ENCODE data around the gene SASH1.
"Not testable (repeated sequence)": the region's sequence is repeated elsewhere in the genome, so short reads cannot be mapped to it uniquely, and the experiment has no call there.

Gene SASH1

GRCh38 chr6:148328876-148329555 is 13.6 kb upstream of the SASH1 start:
- DNase-seq (ENCODE audit: low read depth in 4 of 4, low spot score in 1 of 4) = no peak

GRCh38 chr6:148329596-148330381 is 12.8 kb upstream of the SASH1 start:
- no peak for DNase-seq (ENCODE audit: low read depth in 4 of 4, low spot score in 1 of 4)

GRCh38 chr6:148332088-148332487 is 10.6 kb upstream of the SASH1 start:
- no peak for DNase-seq (ENCODE audit: low read depth in 4 of 4, low spot score in 1 of 4)

- no peak for DNase-seq (ENCODE audit: low read depth in 4 of 4, low spot score in 1 of 4)
Measured at GRCh38 chr6:148336901-148337300, 5.7 kb upstream of the SASH1 start.

- DNase-seq (ENCODE audit: low read depth in 4 of 4, low spot score in 1 of 4) = no peak
Measured at GRCh38 chr6:148339766-148340165, 2.9 kb upstream of the SASH1 start.

GRCh38 chr6:148340586-148341297 is 1.9 kb upstream of the SASH1 start:
- no peak for DNase-seq (ENCODE audit: low read depth in 4 of 4, low spot score in 1 of 4)

GRCh38 chr6:148342100-148342349 is 613 bp upstream of the SASH1 start:
- DNase-seq (ENCODE audit: low read depth in 4 of 4, low spot score in 1 of 4) = no peak

- DNase-seq (ENCODE audit: low read depth in 4 of 4, low spot score in 1 of 4) = no peak
Measured at GRCh38 chr6:148343047-148343782, 577 bp downstream of the SASH1 start.

GRCh38 chr6:148345176-148345575 is 2.5 kb downstream of the SASH1 start:
- DNase-seq (ENCODE audit: low read depth in 4 of 4, low spot score in 1 of 4) = no peak

GRCh38 chr6:148345578-148345977 is 2.9 kb downstream of the SASH1 start:
- no peak for DNase-seq (ENCODE audit: low read depth in 4 of 4, low spot score in 1 of 4)

GRCh38 chr6:148346681-148347440 is 4.2 kb downstream of the SASH1 start:
- no peak for DNase-seq (ENCODE audit: low read depth in 4 of 4, low spot score in 1 of 4)

- no peak for DNase-seq (ENCODE audit: low read depth in 4 of 4, low spot score in 1 of 4)
Measured at GRCh38 chr6:148347441-148348054, 4.9 kb downstream of the SASH1 start.

GRCh38 chr6:148348335-148348734 is 5.7 kb downstream of the SASH1 start:
- no peak for DNase-seq (ENCODE audit: low read depth in 4 of 4, low spot score in 1 of 4)

- DNase-seq (ENCODE audit: low read depth in 4 of 4, low spot score in 1 of 4) = no peak
Measured at GRCh38 chr6:148348778-148349177, 6.1 kb downstream of the SASH1 start.

- no peak for DNase-seq (ENCODE audit: low read depth in 4 of 4, low spot score in 1 of 4)
Measured at GRCh38 chr6:148349466-148349865, 6.8 kb downstream of the SASH1 start.

- DNase-seq (ENCODE audit: low read depth in 4 of 4, low spot score in 1 of 4) = no peak
Measured at GRCh38 chr6:148351309-148351708, 8.7 kb downstream of the SASH1 start.

GRCh38 chr6:148352421-148352820 is 9.8 kb downstream of the SASH1 start:
- DNase-seq (ENCODE audit: low read depth in 4 of 4, low spot score in 1 of 4) = not testable (repeated sequence)

- no peak for DNase-seq (ENCODE audit: low read depth in 4 of 4, low spot score in 1 of 4)
Measured at GRCh38 chr6:148358196-148358785, 15.7 kb downstream of the SASH1 start.

GRCh38 chr6:148359228-148359627 is 16.6 kb downstream of the SASH1 start:
- DNase-seq (ENCODE audit: low read depth in 4 of 4, low spot score in 1 of 4) = no peak

Data from stimulated activated CD4-positive, alpha-beta T cell treated with anti-CD3 and anti-CD28 coated beads, Interleukin-1b, Interleukin-23, amount 100 ng/mL, for 24 hours (primary cell).